H1 (cell line): ENCODE data around the gene PNRC2.

ENCODE experiments used
- GABPA ChIP-seq: IDR thresholded peaks from 2 replicates; pipeline ENCODE4 v1.6.1; 2011; ENCODE audit warnings: mild to moderate bottlenecking, low read length, moderate library complexity, borderline replicate concordance; ENCODE audit not compliant: insufficient read depth
- POLR2A ChIP-seq, 2 experiments: IDR thresholded peaks; 1 replicate in 1 of 2; 2 replicates in 1 of 2; pipeline ENCODE4 v1.6.1; 2011; ENCODE audit warnings: low read depth in 2 of 2, low read length in 2 of 2, mild to moderate bottlenecking in 2 of 2; ENCODE audit errors: control extremely low read depth in 1 of 2
- POLR2AphosphoS5 ChIP-seq: IDR thresholded peaks from 2 replicates; pipeline ENCODE4 v1.6.1; 2011; ENCODE audit warnings: low read depth, low read length
- RAD21 ChIP-seq, 2 experiments: IDR thresholded peaks in 1 of 2; conservative IDR thresholded peaks in 1 of 2; 2 replicates each; pipeline ENCODE4 v1.6.1; 2011; ENCODE audit warnings: low read depth in 2 of 2, low read length in 2 of 2, improper control_type of control experiment in 1 of 2, inconsistent platforms in 1 of 2, mild to moderate bottlenecking in 1 of 2, moderate library complexity in 1 of 2
- SAP30 ChIP-seq: fragments of 300-600 bp; sonication (generic); IDR thresholded peaks from 2 replicates; pipeline ENCODE4 v1.7.1; 2012; ENCODE audit warnings: low read length, moderate library complexity, mild to moderate bottlenecking, inconsistent platforms; ENCODE audit not compliant: insufficient read depth, insufficient replicate concordance
- SP2 ChIP-seq: IDR thresholded peaks from 2 replicates; pipeline ENCODE4 v1.6.1; 2012; ENCODE audit warnings: mild to moderate bottlenecking, low read length, inconsistent platforms
- TF ChIP-seq, protein P1 (sequence below), 3 experiments: IDR thresholded peaks; 1 replicate in 2 of 3; 2 replicates in 1 of 3; pipeline versions ENCODE4 v1.5.1 to v1.6.1; 2011; ENCODE audit warnings: low read length in 3 of 3, mild to moderate bottlenecking in 3 of 3, inconsistent platforms in 2 of 3, low read depth in 1 of 3, moderate library complexity in 1 of 3; ENCODE audit not compliant: insufficient read depth in 1 of 3; ENCODE audit errors: control extremely low read depth in 1 of 3
- TF ChIP-seq, protein P2 (sequence below): IDR thresholded peaks from 2 replicates; pipeline ENCODE4 v1.6.1; 2011; ENCODE audit warnings: low read length, improper control_type of control experiment

GRCh38 chr1:23989263-23989662 lies 29.6 kb downstream of the PNRC2 start:
- TF ChIP-seq, protein P1, sequence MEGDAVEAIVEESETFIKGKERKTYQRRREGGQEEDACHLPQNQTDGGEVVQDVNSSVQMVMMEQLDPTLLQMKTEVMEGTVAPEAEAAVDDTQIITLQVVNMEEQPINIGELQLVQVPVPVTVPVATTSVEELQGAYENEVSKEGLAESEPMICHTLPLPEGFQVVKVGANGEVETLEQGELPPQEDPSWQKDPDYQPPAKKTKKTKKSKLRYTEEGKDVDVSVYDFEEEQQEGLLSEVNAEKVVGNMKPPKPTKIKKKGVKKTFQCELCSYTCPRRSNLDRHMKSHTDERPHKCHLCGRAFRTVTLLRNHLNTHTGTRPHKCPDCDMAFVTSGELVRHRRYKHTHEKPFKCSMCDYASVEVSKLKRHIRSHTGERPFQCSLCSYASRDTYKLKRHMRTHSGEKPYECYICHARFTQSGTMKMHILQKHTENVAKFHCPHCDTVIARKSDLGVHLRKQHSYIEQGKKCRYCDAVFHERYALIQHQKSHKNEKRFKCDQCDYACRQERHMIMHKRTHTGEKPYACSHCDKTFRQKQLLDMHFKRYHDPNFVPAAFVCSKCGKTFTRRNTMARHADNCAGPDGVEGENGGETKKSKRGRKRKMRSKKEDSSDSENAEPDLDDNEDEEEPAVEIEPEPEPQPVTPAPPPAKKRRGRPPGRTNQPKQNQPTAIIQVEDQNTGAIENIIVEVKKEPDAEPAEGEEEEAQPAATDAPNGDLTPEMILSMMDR (IDR thresholded peaks at IDR 0.05; ENCODE audit: control extremely low read depth in 1 of 3, insufficient read depth in 1 of 3, low read depth in 1 of 3, low read length in 3 of 3), result no peak
- TF ChIP-seq RAD21 (IDR thresholded peaks at IDR 0.05 in 1 of 2, conservative IDR thresholded peaks at IDR 0.05 in 1 of 2; ENCODE audit: low read depth in 2 of 2, low read length in 2 of 2), result no peak
- TF ChIP-seq, protein P2, sequence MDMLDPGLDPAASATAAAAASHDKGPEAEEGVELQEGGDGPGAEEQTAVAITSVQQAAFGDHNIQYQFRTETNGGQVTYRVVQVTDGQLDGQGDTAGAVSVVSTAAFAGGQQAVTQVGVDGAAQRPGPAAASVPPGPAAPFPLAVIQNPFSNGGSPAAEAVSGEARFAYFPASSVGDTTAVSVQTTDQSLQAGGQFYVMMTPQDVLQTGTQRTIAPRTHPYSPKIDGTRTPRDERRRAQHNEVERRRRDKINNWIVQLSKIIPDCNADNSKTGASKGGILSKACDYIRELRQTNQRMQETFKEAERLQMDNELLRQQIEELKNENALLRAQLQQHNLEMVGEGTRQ, result no peak
- no peak for TF ChIP-seq POLR2AphosphoS5
- TF ChIP-seq POLR2A (IDR thresholded peaks at IDR 0.05; ENCODE audit: control extremely low read depth in 1 of 2, low read depth in 2 of 2, low read length in 2 of 2), result no peak
- TF ChIP-seq SP2, result no peak
- TF ChIP-seq SAP30, result no peak
- TF ChIP-seq GABPA, result no peak
